ENCODE results near the gene FAM20A.
A peak's percentile ranks its signal among the peaks of the same experiment; 100 is the strongest.
"Not testable (repeated sequence)": the region's sequence is repeated elsewhere in the genome, so short reads cannot be mapped to it uniquely, and the experiment has no call there.

The FAM20A gene

DNA sequence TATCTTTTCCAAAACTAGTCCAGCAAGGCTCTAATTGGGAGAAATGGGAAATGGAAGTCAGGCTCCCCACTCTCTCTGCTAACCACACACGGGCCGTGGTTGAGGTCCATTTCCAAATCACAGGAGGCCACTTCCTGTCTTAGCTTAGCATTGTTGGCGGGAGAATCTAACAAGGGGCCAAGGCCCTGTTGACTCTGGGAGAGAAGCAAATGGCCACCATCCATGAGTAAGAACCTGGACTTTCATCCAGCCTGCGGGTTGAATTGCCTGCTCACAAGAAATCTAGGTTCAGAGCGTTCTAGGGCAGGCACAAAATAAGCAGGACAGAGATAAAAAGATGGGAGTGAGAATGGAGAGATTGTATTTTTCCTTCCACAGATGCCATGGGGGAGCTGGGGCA is 5.7 kb downstream of the FAM20A start:
- peak in 1 of 42 donors; percentile 21 for DNase-seq
- intact Hi-C loops (cut with DNase I) = no loop called here

DNA sequence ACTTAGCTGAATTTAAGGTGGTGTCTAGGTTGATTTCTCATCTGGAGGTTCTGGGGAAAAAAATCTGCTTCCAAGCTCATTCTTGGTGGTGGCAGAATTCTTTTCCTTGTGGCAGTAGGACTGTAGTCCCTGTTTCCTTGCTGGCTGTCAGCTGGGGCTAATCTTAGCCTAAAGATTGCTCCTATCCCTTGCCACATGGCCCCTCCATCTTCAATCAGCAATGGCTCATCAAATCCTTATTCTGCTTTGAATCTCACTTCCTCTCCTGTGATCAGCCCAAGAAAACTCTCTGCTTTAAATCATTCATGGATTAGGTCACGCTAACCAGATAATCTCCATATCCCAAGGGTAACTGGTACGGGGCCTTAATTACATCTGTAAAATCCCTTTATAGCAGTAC is 6.6 kb downstream of the FAM20A start:
- DNase-seq = no peak
- intact Hi-C loops (cut with DNase I) = no loop called here

DNA sequence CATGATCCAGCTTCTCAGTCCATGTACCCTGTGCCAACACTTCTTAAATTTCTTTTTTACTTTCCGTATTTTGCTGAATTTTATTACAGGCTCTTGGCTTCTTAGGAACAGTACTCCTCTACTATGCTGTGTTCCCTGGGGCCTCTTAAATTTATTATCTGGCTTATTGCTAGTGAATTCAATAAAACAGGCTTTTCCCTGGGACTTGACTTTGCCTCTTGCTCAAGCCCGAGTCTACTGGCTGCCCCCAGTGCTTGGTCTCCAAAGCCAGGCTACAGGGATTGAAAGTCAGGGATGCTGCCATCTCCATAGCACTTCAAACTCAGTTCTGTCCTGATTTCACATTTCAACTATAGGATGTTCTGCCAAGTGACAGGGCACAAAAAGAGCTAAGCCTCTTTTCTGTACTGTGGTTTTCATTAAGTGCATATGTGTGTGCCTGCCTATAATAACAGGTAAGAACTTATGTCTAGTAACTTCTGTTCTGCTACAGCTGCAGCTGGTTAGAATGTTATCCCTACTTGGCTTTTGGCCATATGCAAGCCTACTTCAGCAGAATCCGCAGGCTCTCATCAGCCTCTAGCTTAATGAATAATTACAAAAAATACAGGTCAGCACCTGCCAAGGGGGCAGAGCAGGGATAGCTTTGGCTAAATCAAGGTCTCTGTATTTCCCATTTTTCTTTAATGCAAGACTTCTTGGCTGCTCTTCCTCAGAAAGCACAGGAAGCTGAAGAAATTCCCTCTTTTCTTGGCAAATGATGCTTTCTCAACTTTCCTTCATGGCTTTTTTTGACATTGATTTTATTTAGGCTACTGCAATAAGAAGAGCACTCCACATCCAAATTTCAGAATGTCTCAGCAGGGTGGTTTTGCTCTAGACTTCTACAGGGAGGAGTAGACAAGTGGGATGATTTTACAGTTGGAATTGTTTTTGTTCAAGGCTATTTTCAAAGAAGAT is 8.2 kb downstream of the FAM20A start:
- DNase-seq = no peak
- intact Hi-C loops (cut with DNase I) = no loop called here

DNA sequence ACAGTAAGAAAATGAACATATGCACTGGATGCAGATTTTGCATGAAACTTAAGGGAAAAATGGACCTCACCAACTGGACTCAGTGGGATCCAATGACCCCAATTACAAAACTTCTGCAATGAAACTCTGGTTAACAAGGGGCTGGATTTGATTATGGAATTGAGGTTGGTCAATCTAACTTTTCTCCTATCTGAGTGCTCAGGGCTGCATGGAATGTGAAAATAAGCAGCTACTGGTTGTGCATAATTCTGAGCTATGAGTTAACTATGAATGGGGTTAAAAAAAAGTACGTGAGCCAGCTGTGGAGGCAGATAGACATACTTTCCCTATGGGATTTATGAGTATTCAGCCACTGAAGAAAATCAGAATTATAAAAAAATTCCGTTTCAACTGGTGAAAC is 9.2 kb downstream of the FAM20A start:
- DNase-seq = no peak
- intact Hi-C loops (cut with DNase I) = no loop called here

DNA sequence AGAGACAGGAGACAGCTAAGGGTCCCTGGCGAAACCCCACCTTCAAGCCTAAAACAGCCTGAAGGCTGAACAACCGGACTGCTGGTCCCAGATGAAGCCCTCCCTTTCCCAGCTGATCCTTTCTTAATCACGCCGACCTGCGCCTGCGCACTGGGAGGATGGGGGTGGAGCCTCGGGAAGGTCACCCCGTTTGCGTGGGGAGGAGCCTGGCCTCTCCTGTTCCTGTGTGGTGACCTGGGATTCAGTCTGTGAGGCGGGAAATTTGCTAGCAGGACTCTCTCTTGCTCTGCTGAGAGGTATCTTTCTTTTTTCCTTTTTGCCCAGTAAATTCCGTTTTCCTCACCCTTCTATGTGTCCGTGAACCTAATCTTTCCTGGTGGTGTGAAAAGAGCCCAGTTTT is 9.6 kb downstream of the FAM20A start:
- intact Hi-C loops (cut with DNase I) = no loop called here
- peak in 5 of 42 donors; percentile 11 to 40 (median 17) for DNase-seq

DNA sequence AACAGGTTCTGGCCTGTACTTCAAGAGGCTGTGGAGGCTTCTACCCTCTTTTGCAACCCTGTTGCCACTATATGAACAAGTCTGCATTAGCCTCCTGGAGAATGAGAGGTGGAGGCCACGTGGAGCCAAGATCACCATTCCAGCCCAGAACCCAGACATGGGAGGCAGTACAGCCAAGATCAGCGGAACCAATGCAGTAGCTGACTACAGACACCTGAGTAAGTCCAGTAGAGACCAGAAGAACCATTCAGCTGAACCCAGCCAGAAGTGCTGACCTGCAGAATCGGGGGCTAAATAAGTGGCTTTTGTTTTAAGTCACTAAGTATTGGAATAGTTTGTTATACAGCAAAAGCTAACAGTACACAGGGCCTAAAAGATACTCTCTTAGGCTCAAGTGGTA is 12.1 kb downstream of the FAM20A start:
- intact Hi-C loops (cut with DNase I) = no loop called here
- DNase-seq = no peak

DNA sequence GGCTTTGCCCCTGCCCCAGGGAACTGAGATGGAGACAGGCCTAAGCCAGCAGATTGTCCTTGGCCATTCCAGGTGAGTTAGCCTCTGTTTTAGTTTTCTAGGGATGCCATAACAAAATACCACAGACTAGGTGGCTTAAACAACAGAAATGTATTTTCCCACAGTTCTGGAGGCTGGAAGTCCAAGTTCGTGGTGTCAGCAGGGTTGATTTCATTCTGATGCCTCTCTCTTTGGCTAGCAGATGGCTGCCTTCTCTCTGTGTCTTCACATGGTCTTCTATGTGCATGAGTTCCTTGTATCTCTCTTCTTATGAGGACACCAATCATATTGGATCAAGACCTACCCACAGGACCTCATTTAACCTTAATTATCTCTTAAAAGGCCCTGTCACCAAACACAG is 12.8 kb downstream of the FAM20A start:
- intact Hi-C loops (cut with DNase I) = no loop called here
- DNase-seq = no peak

DNA sequence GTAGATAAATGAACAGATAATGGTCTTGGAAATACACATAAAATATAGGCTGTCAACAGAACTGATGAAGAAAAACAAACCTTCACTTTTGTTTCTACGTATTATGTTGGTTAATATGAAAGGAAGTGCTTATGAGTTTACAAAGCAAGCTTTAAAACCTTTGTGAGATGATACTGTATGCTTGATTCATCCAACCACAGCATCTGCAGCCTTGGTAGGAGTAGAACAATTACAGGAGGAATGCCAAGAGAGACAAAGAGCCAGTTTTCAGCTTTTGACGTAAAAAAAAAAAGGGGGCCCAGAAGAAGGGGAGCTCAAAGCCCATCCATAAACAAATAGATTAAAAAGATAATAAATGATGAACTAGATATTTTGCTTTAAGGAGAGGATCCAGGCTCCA is 13.3 kb downstream of the FAM20A start:
- intact Hi-C loops (cut with DNase I) = no loop called here
- DNase-seq = no peak

DNA sequence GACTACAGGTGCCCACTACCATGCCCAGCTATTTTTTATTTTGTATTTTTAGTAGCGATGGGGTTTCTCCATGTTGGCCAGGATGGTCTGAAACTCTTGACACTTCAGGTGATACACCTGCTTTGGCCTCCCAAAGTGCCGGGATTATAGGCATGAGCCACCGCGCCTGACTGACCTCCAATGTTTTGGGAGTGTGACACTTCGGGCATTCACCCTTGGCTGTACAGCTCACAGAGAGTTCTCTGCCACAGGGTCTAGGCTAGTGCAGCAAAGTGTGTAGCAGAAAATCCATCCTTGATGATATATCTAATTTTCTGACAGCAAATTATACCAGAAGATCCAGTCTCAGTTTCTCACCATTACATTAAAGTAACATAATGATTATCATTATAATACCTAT is 14.1 kb downstream of the FAM20A start:
- intact Hi-C loops (cut with DNase I) = no loop called here
- DNase-seq = no peak

DNA sequence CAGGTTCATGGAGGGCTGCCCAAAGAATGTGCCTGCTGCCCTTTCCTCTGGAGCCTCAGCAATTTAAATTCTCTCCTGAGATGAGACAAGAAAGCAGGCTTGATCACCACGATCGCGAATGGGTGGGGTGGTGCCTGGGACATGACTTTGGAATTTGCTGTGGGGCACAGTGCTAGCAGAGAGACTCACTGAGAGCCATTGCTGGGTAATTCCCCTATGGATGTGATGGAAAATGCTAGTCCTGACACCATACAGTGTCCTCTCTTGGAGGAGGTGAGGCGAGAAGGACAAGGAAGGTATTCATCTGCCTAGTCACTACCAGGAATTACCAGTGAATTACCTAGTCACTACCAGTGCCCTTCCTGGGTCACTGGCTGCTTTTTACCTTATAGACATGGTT is 15.5 kb downstream of the FAM20A start:
- intact Hi-C loops (cut with DNase I) = no loop called here
- no peak for DNase-seq

DNA sequence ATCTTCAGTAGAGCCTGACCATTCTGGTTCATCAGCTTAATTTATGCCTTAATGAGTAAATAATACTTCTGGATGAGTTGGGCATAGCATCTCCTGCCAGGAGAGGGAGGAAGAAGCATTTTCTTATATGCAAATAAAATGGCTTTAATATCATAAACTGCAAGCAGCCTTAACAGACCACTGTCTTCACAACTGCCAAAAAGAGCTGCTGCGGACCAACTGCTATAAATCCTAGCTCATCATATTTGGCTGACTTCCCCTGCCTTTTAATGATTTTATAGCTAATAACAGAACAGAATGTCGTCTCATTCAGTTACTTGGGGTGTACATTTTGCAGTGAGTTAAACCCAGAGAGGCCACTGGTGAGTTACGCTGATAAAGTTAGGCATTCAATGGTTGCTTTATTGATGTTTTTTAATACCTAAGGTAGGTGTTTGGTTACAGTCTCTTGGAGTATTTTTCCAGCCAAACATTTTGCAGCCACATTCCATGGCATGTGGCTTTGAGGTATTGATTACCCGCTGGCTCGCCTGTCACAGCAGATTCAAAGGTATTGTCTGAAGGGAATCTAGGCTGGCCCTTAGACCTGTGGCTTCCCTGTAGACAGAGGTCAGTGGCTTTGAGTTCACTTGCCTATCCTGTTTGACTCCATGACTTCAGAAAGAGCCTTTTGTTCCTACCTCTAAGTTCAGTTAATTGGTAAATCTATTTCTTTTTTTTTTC is 16.4 kb downstream of the FAM20A start:
- DNase-seq = no peak
- intact Hi-C loops (cut with DNase I) = no loop called here

DNA sequence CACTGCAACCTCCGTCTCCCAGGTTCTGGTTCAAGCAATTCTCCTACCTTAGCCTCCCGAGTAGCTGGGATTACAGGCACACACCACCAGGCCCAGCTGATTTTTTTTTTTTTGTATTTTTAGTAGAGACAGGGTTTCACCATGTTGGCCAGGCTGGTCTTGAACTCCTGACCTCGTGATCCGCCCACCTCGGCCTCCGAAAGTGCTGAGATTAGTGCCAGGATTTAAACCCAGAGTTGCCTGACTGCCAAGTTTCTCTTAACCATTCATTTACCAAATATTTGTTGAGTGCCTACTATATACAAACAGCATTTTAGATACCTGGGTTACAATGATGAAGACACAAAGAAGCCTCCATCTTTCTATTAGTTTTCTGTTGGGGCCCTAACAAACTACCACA is 18.3 kb downstream of the FAM20A start:
- intact Hi-C loops (cut with DNase I); DNase-seq: not testable (repeated sequence)

DNA sequence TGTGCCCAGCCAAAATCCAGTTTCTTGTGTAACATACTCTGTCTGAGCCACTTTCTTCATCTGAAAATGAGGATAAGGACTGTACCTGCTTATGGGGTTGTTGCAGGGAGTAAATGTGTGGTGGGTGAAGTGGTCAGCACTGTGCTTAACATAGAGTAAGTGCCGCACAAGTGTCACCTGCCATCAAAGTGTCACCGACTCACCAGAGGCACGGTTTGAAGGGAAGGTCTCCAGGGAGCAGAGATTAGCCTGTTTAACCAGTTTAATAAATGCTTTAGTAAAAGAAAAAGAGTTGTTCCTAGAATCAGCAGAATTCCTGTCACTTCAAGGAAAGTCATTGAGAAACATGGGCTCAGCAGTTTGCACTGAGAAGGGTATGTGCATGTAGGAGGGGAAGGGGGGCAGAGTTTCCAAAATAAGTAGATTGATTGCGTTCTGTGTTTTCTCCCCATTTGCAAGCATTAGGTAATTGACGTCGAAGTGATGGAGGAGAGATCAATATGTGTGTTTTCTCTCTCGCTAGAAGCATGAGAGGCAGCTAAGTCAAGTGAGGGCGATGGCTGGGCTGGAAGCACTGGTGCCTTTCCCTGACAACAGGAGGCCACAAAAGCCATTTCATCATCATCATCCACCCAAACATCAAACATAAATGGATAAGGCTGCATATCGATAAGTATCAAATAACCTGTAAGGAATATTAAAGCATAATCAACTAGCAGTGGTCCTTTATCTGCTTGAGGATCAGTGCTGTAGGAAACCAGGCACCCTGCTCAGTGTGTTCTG is 19.1 kb downstream of the FAM20A start:
- DNase-seq = no peak
- intact Hi-C loops (cut with DNase I) = no loop called here

DNA sequence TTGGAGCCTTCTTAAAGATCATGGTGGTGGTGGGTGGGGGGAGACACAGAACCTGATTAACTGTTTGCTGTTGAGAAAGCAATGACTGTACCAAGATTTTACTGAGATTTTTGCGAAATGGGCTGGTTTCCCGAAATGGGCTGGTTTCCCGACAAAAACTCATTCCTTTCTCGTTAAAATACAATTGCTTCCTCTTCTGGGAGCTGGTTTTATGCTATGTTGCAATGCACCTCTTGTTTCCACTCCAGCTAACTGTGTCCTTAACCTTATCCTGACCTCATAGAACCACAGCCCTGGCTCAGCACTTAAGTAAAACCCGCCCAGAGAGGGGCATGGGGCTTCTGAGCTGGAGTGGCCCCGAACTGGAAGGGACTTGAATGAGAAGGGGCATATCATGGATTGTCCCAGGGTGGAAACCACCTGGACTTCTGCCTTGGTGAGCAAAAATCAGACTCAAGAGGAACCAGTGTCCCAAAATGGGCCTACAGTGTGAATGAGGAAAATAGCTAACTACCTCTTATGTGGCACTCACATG is 20.9 kb downstream of the FAM20A start:
- peak in 2 of 42 donors; percentile 9 to 23 for DNase-seq
- intact Hi-C loops (cut with DNase I) = no loop called here

DNA sequence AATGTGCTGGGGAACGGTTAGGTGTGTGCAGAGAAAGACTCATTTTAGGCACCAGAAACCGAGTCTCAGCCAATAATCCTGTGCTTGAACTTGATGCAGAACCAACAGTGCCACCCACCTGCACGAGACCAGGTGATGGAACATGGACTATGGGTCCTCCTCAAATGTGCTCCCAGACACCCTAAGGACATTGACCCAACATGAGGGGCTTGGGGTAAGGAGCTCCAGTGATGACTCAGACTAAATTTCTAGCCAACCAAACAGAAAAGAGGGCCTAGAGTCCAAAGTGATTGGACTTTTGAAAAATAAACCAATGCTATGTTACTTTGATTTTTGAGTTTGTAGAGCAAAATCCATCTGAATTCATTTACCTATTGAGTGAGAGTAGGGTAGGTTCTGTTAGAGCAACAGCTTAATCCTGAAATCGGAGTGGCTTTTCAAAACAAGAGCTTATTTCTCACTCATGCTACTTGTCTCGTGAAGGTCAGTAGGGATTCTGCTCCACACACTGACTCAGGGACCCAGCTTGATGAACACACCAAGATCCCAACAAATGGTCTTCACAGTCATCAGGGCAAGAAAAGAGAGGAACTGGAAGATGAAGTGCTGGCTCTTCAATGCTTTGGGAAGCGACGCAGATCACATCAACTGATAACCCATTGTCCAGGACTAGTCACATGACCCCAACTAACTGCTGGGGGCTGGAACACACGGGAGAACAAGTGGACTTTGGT is 21.8 kb downstream of the FAM20A start:
- intact Hi-C loops (cut with DNase I) = no loop called here
- DNase-seq = no peak

DNA sequence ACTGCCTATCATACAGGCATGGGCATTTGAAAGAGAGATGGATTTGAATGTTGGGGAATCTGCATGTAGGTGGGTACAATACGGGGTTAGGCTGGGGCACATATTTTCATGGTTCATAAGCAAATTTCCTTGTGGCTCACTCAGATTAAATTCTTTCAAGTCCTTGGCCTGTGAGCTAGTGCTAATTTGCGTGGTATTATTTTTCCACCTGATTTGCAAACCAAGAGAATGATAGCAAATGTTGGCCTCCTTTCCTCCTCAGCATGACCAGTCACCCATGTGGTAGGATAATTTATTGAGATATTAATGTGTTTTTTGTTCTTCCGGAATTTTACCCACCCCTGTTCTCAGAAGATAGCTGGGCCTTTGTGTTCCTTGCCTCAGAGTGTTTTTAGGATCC is 22.9 kb downstream of the FAM20A start:
- DNase-seq = no peak
- intact Hi-C loops (cut with DNase I) = no loop called here

DNA sequence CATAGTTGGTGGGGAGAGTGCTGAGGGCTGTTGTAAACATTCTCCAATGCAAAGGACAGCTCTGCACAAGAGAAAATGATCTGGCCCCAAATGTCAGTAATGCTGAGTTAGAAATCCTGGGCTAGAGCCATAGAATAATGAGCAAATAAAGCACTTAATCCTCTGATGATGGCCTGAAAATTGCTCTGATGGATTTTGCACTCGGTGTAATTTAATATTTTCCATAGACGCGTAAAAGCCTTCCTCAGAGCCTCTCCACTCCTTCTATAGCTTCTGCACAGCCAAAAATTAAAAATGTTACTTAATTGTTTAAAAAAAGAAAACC is 23.7 kb downstream of the FAM20A start:
- no peak for DNase-seq

DNA sequence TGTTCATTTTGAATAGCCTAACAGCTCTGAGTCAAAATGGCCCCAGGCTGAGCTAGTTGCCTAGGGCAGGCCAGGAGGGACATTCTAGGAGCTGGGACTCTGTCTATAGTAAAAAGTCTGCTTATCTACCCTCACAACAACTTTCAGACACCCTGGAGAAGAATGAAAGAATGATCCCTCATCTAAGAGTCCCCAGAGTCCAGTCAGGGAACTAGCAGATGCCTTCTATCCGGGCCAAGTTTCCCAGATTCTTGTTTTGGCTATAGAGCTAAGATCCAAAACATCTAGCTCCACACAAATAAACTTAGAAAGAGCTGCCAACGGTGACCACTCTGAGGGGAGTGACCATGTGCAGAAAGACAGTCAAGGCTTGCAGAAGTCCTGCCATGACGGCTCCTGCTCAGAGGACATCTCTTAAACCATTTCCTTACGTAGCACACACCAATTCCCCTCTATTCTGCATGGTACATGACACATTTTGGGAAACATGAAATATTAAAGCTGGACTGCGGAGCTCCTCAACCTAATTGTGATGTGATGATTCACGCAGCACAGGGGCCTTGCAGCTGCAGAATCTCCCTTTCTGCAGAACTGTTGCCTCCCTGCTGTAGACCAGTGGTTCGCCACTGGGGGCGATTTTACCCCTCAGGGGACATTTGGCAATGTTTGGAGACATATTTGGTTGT is 24.2 kb downstream of the FAM20A start:
- no peak for DNase-seq

More for the DNA sequence above, 23.7 kb downstream of the FAM20A start:
- intact Hi-C loops (cut with DNase I) = no loop called here

More for the DNA sequence above, 24.2 kb downstream of the FAM20A start:
- intact Hi-C loops (cut with DNase I) = no loop called here

Data from head of caudate nucleus (tissue), 42 donors.